GM19025 (cell line): ENCODE measurements around the gene DNAH2.

ENCODE experiments used
- ATAC-seq: cut with Tn5 transposase; IDR thresholded peaks from one replicate; pipeline ENCODE4 v1.9.1; 2021; ENCODE audit warnings: mild to moderate bottlenecking, low read depth, moderate library complexity; ENCODE audit not compliant: unreplicated experiment

The DNAH2 gene

GRCh38 chr17:7703584-7704479, 13.7 kb upstream of the DNAH2 start:
- ATAC-seq: no peak

GRCh38 chr17:7704601-7705268, 12.8 kb upstream of the DNAH2 start, which contains the start of gene EFNB3:
Gene EFNB3 (plus strand): TSS chr17:7705202. CDS start chr17:7705599, 397 bp downstream.
- ATAC-seq: no peak

DNA sequence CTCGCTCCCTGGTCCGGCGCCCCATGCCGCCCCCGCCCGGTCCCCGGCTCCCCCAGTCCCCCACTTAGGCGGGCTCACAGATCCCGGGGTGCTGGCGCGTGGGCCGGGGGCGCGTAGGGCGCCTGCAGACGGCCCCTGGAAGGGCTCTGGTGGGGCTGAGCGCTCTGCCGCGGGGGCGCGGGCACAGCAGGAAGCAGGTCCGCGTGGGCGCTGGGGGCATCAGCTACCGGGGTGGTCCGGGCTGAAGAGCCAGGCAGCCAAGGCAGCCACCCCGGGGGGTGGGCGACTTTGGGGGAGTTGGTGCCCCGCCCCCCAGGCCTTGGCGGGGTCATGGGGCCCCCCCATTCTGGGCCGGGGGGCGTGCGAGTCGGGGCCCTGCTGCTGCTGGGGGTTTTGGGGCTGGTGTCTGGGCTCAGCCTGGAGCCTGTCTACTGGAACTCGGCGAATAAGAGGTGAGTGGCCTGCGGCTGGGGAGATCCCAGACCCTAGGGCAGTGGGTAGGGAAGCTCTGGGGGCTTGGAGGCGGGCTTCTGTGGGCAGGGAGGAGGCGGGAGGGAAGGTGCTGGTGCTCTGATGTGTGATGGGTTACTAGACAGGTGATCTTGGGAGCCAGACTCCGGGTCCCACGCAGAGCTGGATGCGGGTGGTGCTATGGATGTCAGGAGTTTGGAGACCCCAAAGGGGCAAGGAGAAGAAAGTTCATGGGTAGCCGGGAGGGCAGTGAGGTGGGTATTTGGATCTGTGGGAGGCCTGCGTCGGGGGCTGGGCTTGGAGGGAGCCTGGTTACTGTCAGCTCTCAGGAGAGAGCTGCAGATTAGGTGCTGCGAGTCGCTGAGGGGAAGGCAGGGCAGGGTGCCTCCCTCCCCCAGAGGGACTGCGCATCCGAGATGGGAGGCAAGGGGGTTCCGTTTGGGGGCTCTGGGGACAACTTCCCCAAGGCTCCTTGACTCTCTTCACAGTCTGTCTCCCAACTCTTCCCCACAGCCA, 12.0 kb upstream of the DNAH2 start:
- no peak for ATAC-seq

- ATAC-seq: no peak
Observed at GRCh38 chr17:7706631-7707354, 10.8 kb upstream of the DNAH2 start.

DNA sequence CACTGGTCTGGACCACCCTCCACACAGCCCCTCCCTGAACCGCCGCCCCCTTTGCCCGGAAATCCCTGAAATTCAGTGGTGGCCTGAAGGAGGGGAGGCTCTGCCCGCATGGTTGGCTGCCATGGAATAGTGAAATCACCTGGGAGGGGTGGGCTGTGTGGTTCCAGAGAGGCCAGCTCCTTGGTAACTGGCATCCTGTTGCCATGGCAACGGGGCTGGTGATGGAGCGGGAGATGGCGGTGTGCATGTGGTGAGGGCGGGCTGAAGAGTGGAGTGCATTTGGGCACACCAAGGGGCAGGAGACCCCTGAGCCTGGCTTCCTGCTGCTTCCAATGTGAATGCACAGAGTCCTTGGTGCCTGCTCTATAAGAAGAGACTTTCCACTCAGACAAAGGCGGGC, 10.1 kb upstream of the DNAH2 start:
- ATAC-seq: no peak

DNA sequence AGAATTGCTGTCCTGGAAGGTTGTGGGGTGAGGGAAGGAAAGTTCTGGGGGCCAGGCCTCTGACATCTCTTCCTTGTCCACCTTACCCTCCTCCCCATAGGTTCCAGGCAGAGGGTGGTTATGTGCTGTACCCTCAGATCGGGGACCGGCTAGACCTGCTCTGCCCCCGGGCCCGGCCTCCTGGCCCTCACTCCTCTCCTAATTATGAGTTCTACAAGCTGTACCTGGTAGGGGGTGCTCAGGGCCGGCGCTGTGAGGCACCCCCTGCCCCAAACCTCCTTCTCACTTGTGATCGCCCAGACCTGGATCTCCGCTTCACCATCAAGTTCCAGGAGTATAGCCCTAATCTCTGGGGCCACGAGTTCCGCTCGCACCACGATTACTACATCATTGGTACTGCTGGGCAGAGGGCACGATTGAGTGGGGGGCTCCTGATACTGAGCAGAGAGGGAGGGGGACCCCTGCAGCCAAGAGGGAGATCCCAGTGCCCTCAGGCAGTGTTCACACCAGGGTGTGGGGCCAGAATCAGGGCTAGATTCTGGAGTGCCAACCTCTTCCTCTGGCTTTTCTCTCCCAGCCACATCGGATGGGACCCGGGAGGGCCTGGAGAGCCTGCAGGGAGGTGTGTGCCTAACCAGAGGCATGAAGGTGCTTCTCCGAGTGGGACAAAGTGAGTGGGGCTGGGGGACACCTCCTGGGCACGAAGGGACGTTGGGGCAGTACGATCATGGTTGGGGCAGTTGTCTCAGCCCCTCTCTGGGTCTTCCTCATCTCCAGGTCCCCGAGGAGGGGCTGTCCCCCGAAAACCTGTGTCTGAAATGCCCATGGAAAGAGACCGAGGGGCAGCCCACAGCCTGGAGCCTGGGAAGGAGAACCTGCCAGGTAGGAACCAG, 9.4 kb upstream of the DNAH2 start:
- ATAC-seq: no peak

GRCh38 chr17:7709031-7709430, 8.5 kb upstream of the DNAH2 start:
- ATAC-seq: no peak

- no peak for ATAC-seq
Observed at GRCh38 chr17:7710301-7710700, 7.2 kb upstream of the DNAH2 start.

DNA sequence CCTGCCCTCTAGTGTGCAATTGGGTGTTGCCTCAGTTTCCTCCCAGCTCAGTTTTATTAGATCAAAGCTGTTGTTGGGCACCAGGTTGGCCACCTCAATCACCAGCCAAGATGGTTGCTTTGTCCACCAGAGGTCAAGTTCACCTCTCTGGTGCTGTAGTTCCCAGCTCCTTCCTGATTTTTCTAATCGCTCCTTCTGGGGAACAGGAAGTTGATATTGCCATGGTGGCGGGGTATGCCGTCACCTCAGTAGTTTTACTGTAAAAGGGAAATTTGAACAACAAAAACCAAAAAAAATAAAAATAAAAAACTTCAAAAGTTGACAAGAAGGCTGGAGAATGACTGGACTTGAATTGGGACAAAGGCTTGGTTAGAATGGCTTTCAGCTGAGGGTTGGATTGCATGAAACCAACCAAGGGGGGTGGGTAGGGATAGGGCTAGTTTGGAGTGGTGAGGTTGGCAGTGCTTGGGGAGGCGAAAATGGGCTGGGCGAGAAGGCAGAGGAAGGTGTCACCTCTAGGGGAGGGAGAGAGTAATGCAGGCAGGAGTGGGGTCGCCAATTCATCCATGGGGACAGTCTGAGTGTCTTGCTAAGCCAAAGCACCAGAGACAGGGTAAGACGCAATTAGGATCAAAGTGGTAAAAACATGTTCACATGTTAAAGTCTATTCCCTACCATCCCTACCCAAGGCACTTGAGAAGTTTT, 6.3 kb upstream of the DNAH2 start:
- ATAC-seq: no peak

DNA sequence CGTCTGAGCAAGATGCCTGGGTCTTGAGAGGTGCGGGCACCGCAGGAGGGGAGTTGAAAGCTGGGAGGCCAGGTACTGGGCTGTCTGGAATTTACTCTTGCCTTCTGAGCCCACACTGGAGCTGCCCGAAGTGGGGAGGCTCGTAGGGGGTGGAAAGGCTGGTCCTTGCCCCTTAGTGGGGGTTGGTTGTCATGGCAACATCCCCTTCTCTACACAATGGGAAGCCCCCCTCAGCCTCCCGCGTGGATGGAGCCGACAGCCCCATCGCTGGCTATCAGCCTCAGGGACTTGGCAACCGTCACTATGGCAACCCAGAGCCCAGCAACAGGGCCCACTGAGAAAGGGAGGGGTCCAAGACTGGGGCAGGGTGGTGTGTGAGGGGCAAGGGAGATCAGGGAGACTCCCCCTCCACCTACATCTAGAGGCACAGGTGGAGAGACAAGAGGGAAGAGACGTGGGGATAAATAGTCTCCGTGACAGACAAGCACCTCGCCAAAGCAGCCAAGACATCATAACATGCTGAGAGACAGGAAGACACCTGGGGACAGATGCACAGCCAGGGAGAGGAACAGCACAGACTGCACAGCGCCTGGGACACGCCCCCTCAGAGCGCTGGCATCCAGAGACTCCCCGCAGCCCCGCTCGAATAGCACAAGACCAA, 5.3 kb upstream of the DNAH2 start:
- ATAC-seq: no peak

GRCh38 chr17:7713782-7714181, 3.8 kb upstream of the DNAH2 start:
- no peak for ATAC-seq

DNA sequence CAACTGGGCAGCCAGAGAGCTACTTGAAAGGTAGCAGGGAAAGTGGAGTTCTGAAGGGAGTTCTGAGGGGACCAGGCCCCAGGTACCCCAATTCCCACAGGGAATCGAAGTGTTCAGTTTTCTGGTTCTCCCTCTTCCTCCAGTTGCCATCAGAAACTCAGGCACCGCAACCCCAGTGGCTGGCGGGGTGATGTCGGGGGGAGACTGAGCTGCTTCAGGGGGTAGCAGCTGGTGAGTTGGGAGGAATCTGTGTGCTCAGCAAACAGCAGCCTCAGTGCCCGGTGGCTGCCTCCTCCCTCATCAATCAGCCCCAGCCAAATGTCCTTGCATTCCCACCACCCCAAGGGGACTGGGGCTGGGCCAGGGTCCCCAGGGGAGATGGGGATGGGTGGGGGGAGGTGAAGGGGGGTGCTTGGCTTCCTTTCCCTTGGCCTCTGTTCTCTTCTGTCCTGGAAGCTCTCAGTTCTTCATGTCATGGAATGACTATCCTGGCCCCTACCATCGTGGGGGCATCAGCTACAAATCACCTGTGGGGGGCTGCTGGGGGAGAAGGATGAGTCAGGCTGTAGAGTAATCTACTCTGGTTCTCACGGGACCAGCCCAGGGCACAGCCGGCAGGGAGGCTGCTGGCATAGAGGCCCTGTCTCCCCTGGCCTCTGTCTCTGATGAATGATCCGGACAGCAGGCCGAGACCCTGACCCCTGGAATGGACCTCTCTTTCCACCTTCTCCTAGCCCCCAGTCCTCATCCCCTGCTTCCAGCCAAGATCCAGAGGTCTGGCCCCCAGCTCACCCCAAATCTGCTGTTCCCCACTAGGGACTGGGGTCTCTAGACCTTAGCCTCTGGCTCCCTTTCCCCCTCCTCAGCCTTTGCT, 2.6 kb upstream of the DNAH2 start:
- no peak for ATAC-seq

DNA sequence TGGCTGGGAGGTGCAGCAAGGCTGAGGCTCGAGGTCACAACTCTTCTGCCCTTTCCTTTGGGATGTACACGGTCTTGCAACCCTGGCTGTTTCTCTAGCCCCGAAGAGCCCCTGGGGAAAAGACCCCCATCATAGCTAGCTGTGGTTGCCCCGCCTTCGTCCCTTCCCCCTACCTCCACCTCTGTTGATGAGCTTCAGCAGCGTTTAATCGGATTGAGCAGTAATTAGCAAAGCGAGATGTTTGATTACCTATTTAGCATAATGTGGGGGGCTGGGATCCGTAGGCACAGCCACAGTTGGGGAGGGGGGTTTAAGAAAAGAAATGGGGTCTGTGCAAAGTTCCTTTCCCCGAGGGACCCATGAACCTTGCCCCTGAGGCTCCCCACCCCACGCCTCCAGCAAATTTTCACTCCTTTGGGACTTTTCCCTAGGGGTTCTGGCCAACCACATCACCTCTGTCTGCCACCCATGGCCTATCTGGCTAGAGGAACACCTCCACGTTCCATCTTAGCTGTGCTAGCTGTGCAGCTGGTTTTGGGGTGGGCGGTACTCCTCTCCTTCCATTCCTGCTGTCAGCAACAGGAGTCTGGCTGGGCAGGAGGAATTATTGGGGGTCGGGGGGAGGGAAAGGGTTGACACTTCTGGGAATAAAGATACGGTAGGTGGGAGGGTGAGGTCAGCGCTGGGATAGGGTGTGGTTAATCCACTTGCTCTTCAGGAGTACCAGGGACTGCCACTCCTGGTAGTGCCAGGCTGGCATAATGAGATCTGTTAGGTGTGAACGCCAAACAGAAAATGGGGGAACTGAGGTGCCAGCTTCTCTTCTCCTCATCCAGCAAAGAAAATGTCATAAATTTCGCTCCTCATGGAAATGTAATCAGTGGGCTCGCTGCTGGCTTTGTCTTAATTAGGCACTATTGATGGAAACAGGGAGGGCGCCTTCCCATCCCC, 1.3 kb upstream of the DNAH2 start:
- no peak for ATAC-seq

DNA sequence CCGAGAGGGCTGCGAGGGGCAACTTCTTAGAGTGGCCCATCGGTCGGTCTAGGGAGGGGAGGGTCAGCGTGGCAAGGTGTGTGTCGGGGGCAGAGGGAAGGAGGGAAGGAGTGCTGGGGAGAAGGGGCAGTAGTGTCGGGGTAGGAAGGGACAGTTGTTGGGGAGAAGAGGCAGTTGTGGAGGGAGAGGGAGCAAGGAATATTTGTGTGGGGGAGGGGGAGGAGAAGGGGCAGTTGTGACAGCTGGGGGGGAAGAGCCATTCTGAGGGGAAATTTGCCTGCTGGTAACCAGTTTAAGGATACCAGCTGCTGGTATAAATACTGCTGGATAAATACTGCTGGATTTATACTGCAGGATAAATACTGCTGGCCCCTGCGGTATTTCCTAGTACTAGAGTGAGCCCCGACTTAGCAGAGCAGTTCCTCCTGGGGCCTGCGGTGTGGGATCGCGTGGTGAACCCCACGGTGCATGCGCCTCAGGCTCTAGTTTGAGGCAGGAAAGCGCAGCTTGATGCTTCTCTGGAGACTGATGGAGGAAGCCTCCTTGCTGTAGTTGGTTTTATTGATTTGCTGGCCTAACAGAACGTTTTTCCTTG, 309 bp downstream of the DNAH2 start:
- no peak for ATAC-seq

DNA sequence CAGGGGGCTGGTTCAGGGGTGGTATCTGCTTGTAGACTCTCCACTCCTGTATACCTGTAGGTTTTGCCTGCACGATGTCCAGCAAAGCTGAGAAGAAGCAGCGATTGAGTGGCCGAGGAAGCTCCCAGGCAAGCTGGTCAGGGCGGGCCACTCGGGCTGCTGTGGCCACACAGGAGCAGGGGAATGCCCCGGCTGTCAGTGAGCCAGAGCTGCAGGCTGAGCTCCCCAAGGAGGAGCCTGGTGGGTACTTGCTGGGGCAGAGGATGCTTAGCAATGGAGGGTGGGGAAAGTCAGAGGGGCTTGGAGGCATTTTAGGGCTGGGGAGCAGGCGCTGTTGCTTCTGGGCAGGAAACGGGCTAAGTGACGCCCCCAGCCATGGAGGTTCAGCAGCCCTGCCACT, 2.1 kb downstream of the DNAH2 start:
- no peak for ATAC-seq
